Astrocyte of the spinal cord (primary cell): ENCODE data around the gene LRRC14B.

ENCODE experiments used
- DNase-seq: peaks from one replicate; pipeline ENCODE4 v3.0.0; 2011; ENCODE audit warnings: low read depth, low spot score
- H3K4me3 ChIP-seq: 2 replicates; pipeline ENCODE4 v1.5.1; 2011; ENCODE audit warnings: low read depth, mild to moderate bottlenecking, low read length, moderate library complexity
- CTCF ChIP-seq: IDR thresholded peaks from 2 replicates; pipeline ENCODE4 v1.5.1; 2012; ENCODE audit warnings: low read depth, mild to moderate bottlenecking, low read length, inconsistent platforms
- in situ Hi-C: cut with HindIII; loops from 2 replicates; pipeline ENCODE4 v1.10.0; 2017; ENCODE audit warnings: low sequenced_read_pairs

Gene LRRC14B

GRCh38 chr5:180286-180918, 10.9 kb upstream of the LRRC14B start:
- H3K4me3 ChIP-seq = no peak overlapping the region
- in situ Hi-C loops = no loop called here
- no peak for DNase-seq
- no peak for TF ChIP-seq CTCF

- in situ Hi-C loops = no loop called here
These were observed 10.1 kb upstream of the LRRC14B start for GRCh38 chr5:181160-181559.

DNA sequence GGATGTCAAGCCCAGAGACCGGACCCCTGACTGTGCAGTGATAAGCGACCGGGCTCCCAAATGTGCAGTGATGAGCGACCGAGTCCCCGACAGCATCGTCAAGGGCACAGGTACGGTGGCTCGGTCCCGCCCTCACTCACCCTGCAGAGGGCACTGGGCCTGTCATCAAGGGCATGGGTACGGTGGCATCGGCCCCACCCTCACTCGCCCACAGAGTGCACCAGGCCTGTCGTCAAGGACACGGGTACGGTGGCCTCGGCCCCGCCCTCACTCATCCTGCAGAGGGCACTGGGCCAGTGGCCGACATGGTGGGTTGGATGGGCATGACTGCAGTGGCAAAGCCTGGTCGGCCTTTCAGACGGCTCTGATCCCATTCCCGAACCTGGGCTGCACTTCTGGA, 9.7 kb upstream of the LRRC14B start:
- no peak for DNase-seq
- in situ Hi-C loops = no loop called here
- H3K4me3 ChIP-seq = no peak overlapping the region
- no peak for TF ChIP-seq CTCF

More at GRCh38 chr5:181160-181559, 10.1 kb upstream of the LRRC14B start:
- H3K4me3 ChIP-seq = no peak overlapping the region
- TF ChIP-seq CTCF = no peak
- DNase-seq = no peak

- no peak for DNase-seq
- in situ Hi-C loops = no loop called here
These were observed 9.2 kb upstream of the LRRC14B start for GRCh38 chr5:182126-182525.

DNA sequence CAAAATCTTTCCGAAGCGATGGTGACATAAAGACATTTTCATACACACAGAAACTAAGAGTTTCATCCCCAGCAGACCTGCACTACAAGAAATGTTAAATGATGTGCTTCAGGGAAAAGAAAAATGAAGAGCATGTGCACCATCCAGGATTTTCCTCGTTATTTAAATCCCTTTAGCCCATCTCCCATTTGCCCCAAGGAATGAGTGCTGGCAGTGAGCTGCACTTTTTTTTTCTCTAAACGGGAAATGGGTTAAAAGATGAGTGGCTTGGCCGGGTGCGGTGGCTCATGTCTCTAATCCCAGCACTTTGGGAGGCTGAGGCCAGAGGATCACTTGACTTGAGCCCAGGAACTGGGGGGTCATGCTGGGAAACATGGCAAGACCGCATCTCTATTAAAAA, 6.8 kb upstream of the LRRC14B start:
- in situ Hi-C loops = no loop called here
- DNase-seq = no peak
- no peak overlapping the region for H3K4me3 ChIP-seq
- TF ChIP-seq CTCF = no peak

More at GRCh38 chr5:182126-182525, 9.2 kb upstream of the LRRC14B start:
- no peak for TF ChIP-seq CTCF
- no peak overlapping the region for H3K4me3 ChIP-seq

DNA sequence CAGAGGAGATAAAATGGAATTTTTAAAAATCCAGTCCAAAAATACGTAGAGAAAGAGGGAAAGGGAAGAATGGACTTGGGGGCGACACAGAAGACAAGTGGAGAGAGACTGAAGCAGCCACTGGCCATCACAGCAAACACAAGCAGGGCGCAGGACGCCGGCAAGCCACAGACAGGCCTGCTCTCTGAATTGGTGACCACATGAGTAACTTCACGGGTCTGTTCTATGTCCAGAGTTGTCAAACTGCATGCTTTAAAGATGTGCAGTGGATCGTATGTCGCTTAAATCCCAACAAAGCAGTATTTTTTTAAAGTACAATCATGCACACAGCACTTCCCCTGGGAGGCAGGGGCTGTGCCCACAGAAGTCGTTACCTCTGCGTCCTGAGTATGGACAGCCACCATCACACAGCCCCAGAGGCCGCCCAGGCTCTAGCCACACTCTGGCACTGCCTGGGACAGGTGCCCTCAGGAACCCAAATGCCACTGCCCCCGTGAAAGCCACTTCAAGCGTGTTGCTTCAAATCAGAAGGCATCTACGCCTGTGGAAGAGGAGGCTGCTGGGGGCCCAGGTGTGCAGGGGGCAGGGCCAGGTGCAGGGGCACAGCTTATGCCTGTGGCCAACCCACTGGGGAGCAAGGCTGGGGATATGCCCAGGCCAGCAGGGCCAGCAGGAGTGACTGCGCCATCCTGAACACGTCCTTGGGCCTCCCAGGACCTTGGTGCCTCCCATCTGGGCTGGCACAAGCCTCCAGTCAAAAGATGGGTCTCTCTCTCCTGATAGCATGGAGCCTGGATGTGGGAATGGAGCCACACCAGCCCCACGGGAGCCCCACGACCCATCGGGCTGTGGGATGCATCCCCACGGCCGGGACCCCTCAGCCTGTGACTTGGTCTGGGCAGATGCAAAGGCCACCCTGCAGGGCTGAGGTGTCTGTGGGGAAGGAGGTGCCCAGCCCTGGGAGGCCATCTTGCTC, 5.9 kb upstream of the LRRC14B start:
- DNase-seq = no peak
- no peak overlapping the region for H3K4me3 ChIP-seq
- in situ Hi-C loops = no loop called here
- TF ChIP-seq CTCF = no peak
